ENCODE results near the gene TBC1D2.
"Not testable (repeated sequence)": the region's sequence is repeated elsewhere in the genome, so short reads cannot be mapped to it uniquely, and the experiment has no call there.

The TBC1D2 gene

DNA sequence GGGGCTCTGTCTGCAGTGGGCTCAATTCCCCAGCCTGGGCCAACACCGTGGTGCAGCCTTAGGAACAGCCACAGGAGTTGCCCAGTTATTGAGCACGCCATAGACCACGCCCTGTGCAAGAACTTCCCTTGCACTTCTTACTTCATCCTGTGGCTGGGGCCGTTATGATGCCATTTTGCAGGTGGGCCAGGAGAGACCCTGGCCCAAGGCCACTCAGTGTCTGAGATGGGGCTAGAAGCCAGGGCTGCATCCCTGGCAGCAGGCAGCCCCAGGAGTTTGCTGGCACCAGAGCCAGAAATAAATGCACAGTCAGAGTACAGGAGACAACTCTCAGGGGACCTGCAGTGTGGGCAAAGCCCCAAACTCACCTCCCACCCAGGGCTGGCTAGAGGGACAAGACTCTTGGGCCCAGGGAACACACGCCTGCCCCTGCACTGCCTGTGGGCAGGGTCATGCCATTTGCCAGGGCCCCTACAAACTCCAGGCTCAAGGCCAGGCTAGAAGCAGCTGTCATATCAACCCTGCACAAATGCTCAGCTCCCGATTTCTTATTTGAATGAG is 69.8 kb downstream of the TBC1D2 start:
- DNase-seq = peak; percentile 66

GRCh38 chr9:98185021-98185567 is 70.4 kb downstream of the TBC1D2 start:
- no peak for DNase-seq

- DNase-seq = no peak
Observed at GRCh38 chr9:98184326-98184725, 71.1 kb downstream of the TBC1D2 start.

GRCh38 chr9:98182889-98183599 is 72.4 kb downstream of the TBC1D2 start:
- no peak for DNase-seq

DNA sequence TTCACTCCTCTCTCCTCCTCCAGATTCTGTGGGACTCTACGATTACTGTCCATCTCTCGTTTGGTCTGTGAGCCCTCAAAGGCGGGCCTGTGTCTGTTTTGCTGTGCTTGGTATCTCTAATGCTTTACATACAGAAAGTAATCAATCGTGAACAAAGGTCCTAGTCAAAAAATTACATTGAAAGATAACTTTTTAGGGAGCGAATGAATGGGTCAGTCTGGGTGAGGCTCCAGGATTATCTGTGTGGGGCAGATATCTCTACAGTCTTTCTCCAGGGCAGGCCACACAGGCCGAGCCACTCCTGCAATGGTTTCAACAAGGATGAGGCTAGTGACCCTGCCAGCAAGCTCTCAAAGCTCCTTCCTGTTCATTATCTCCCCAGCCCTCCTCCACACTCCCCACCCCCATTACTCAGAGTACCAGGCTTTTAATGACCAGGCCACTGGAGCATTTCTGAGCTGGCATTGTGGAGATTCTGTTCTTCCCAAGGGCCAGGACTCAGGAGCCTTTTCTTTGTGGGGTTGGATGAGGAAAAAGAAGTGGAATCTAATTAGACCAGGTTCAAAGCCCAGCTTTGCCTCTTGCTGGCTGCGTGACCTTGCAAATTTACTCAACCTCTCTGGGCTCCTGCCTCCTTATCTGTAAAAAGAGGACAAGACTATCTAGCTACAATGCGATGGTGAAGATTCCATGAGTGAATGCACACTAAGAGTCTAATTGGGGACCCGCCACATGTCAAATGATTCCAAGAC is 73.2 kb downstream of the TBC1D2 start:
- DNase-seq = no peak

DNA sequence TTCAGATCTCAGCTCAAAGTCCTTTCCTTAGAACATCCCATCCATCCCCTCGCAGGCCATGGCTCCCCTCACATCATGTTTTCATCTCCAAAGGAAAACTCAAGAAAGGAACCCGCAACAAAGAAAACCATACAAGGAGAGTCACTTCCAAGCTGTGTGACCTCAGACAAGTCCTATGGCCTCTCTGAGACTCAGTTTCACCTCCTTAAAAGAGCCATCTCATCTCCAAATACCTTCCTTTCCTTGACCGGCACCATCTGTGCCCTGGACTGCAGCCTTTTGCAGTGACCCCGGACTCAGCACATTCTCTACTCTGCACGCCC is 73.7 kb downstream of the TBC1D2 start:
- no peak for DNase-seq

DNA sequence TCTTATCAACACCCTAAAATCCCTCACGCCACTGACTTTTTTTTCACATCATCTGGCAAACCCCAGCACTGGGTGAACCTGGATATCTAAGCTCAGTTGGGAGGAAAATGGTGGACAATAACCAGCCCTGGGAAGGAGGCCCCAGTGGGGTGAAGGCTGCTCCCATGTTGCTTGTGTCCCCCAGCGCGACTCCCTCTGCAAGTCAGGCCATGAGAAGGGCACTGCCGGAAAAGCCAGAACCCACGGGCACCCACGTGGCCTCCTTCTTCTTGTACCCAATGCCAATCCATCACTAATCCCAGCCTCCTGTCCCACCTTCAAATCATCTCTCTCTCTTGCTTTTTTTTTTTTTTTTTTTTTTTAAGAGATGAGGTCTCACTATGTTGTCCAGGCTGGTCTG is 74.5 kb downstream of the TBC1D2 start:
- DNase-seq = no peak

- no peak for DNase-seq
Observed at GRCh38 chr9:98178874-98179850, 76.3 kb downstream of the TBC1D2 start.

- DNase-seq = no peak
Observed at GRCh38 chr9:98176391-98177259, 78.8 kb downstream of the TBC1D2 start.

- DNase-seq = no peak
Observed at GRCh38 chr9:98175762-98176161, 79.7 kb downstream of the TBC1D2 start.

- DNase-seq = no peak
Observed at GRCh38 chr9:98175028-98175569, 80.3 kb downstream of the TBC1D2 start.

- not testable (repeated sequence) for DNase-seq
Observed at GRCh38 chr9:98174502-98174918, 80.9 kb downstream of the TBC1D2 start.

DNA sequence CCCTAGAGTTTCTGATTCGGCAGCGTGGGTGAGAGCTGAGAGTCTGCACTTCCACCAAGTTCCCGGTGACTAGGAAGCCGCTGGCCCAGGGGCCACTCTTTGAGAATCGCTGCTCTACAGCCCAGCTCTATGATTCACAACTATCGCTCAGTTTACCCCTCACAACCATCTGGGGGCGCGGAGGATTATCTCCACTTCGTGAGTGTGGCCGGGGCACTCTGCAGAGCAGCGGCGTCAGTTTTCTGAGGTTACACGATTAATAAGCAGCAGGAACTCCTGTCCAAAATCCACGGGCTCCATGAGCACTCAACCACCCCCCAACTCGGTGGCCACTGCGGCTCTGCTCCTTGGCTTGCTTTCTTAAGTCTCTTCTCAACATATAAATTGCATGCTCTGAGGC is 82.3 kb downstream of the TBC1D2 start:
- no peak for DNase-seq

DNA sequence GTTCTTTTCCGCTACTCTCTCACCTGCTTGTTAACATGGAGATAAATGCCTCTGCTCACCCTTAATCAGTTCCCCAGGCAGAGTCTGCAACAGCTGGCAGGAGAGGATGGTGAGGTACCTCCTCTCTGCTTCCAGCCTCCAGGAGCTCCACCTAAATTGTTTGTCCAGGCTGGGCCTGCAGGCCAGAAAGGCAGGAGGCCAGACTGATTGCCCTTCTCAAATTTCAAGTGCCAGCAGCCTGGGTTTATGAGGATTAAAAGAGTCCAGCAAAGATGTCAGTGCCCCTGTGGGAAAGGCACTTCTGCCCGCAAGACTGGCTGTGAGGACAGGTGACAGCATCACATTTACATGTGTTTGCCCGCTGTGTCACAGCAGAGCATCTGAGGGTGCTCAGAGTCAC is 82.8 kb downstream of the TBC1D2 start:
- peak; percentile 76 for DNase-seq

GRCh38 chr9:98171176-98171925 is 84.1 kb downstream of the TBC1D2 start:
- no peak for DNase-seq

DNA sequence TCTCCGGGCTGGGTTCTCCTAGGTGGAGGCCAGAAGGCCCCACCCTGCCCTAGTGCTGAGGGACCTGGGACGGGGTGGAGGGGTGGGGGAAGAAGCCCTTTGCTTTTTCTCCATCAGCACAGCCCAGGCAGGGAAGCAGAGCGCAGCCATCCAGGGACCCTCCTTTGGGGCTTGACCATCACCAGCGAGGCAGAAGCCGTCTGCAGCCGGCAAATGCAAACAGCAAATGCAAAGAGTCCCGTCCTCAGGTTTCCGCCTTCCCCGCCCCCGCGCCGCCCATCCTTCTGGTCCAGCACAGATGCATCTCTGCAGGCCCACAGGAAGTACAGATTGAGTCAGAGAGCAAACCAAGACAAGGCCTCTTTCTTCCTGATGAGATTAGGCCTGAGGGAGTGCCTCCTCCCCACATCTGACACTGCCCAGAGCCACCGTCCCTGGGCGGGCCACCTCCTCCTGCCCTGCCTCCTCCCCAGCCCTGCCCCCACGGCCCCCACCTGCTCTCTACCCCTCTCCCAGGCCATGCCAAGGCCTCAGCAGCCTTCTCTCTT is 86.4 kb downstream of the TBC1D2 start:
- no peak for DNase-seq

DNA sequence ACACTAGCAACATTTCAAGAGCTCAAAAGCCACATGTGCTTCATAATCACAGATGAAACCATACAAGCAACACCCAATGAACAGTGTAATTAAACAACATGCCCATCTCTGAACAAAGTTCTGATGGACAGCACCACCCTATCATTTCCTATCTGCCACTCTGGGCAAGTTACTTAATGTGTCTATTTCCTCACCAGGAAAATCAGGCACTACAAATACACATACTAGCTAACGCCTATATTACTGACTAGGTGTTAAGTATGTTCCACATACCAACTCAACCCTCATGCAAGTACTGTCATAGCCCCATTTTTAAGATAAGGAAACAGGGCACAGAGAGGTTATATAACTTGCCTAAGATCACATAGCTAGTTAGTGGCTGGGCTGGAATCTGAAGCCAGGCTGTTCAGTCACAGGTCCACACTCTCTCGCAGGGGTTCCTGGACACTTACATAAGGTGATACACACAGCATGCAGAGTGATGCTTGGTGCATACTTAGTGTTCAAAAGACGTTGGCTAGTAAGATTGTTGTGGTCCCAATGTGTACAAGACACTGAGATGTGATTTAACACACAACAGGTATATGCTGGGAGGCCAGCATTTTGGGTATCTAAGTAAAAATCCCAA is 87.2 kb downstream of the TBC1D2 start:
- DNase-seq = no peak

GRCh38 chr9:98164912-98165311 is 90.5 kb downstream of the TBC1D2 start:
- DNase-seq = no peak

DNA sequence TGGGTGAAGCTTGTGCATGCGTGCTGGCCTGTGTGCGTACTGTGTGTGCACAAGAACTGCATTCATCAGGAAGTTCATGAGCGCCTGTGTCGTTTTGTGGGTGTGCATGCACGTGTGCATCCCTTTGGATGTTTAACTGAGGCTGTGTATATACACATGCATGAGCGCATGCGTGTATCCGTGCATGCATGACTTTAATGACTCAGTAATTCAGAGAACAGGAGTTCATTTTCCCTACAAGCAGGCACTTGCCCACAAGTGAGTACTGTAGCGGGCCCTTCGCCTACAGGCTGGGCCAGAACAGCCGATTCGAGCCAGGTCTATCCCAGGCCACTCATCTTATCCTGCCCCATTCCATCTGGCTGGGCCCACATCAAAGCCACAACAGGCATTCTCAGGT is 92.8 kb downstream of the TBC1D2 start:
- peak; percentile 6 for DNase-seq

GRCh38 chr9:98161851-98162250 is 93.6 kb downstream of the TBC1D2 start:
- no peak for DNase-seq
